Measurements from ENCODE around the gene MCC. TPM values are rescaled to one million over a fixed set of nuclear protein-coding genes. Genes with fewer than 3 reads are reported as not detected.
"Not testable (repeated sequence)": the region's sequence is repeated elsewhere in the genome, so short reads cannot be mapped to it uniquely, and the experiment has no call there.

MCC gene
- polyA plus RNA-seq, 2 of the 4 experiments (the other 2 are of a cell fraction): 0.09 to 0.10 TPM

GRCh38 chr5:113404269-113404668, 84.0 kb downstream of the MCC start:
- WGBS (ENCODE audit: missing lambda C conversion rate): 47% methylated on average over 2 of the region's 2 CpGs
- ATAC-seq: no peak
- no peak for FAIRE-seq
- Histone ChIP-seq H3K9me3 (no peaks in the 10 kb centered on the region), H3K4me1 (no peaks in the 10 kb centered on the region), H3K4me2 (no peak overlapping the region), H3K27ac (no peak overlapping the region), H3K4me3 (no peak overlapping the region)
- no peak for DNase-seq (ENCODE audit: low read depth in 1 of 2, low spot score in 1 of 2)
- CTCF ChIA-PET: interaction anchor here (0.9 to 1.5 kb wide), 2 partner anchors 11 to 202 kb away, joined by 3 read pairs; no protein-coding TSS in a partner anchor
- POLR2A ChIA-PET: no interaction called here
- TF ChIP-seq HOXB5 (CRISPR knock-in tag; IDR thresholded peaks at IDR 0.05) (no peak), JUN (IDR thresholded peaks at IDR 0.05) (no peak), CBX8 (IDR thresholded peaks at IDR 0.05) (no peak), HDAC2 (IDR thresholded peaks at IDR 0.05) (no peak), SMC3 (IDR thresholded peaks at IDR 0.05) (no peak), CTCF (IDR thresholded peaks at IDR 0.05) (no peak), ZNF302 (CRISPR knock-in tag; IDR thresholded peaks at IDR 0.05) (no peak), USF2 (IDR thresholded peaks at IDR 0.05) (no peak), FOXS1 (CRISPR knock-in tag; IDR thresholded peaks at IDR 0.05) (no peak)

- ATAC-seq; POLR2A ChIA-PET; H3K4me2 ChIP-seq; FAIRE-seq; H3K27ac ChIP-seq; H3K4me3 ChIP-seq; H3K9me3 ChIP-seq; DNase-seq (ENCODE audit: low read depth in 1 of 2, low spot score in 1 of 2); H3K4me1 ChIP-seq: not testable (repeated sequence)
- CTCF ChIA-PET: interaction anchor here (1.9 kb wide), 1 partner anchor 19 kb away, joined by 6 read pairs; no protein-coding TSS in a partner anchor
- 21% methylated on average over 4 of the region's 4 CpGs for WGBS (ENCODE audit: missing lambda C conversion rate)
Observed at GRCh38 chr5:113397986-113398385, 90.3 kb downstream of the MCC start.

GRCh38 chr5:113397046-113397445, 91.2 kb downstream of the MCC start:
- Histone ChIP-seq H3K4me3 (no peak overlapping the region), H3K4me2 (no peak overlapping the region), H3K9me3 (no peaks in the 10 kb centered on the region), H3K4me1 (no peaks in the 10 kb centered on the region), H3K27ac (no peak overlapping the region)
- ATAC-seq (no peak), DNase-seq (ENCODE audit: low read depth in 1 of 2, low spot score in 1 of 2) (no peak), FAIRE-seq (no peak)
- WGBS (ENCODE audit: missing lambda C conversion rate): 24% methylated on average over 3 of the region's 3 CpGs
- CTCF ChIA-PET: no interaction called here
- POLR2A ChIA-PET: no interaction called here
- no peak for TF ChIP-seq HOXB5 (CRISPR knock-in tag; IDR thresholded peaks at IDR 0.05)
- TF ChIP-seq RARB (CRISPR knock-in tag; IDR thresholded peaks at IDR 0.05): no peak
- TF ChIP-seq KDM1A (IDR thresholded peaks at IDR 0.05; ENCODE audit: low read depth): no peak
- TF ChIP-seq PHF8 (IDR thresholded peaks at IDR 0.05; ENCODE audit: borderline replicate concordance, low read depth): no peak
- TF ChIP-seq MAZ (IDR thresholded peaks at IDR 0.05; ENCODE audit: borderline replicate concordance, low read depth, low read length): no peak
- TF ChIP-seq REST (IDR thresholded peaks at IDR 0.05): no peak
- TF ChIP-seq BHLHE40 (IDR thresholded peaks at IDR 0.05; ENCODE audit: low read depth, low read length): no peak
- TF ChIP-seq BCL3 (IDR thresholded peaks at IDR 0.05): no peak
- TF ChIP-seq MYC (IDR thresholded peaks at IDR 0.05; ENCODE audit: borderline replicate concordance, low read length): no peak
- TF ChIP-seq SREBF2 (IDR thresholded peaks at IDR 0.05): no peak
- no peak for TF ChIP-seq POLR2A (IDR thresholded peaks at IDR 0.05; ENCODE audit: low read length)
- TF ChIP-seq EHF (CRISPR knock-in tag; IDR thresholded peaks at IDR 0.05): no peak
- no peak for TF ChIP-seq GATA3 (IDR thresholded peaks at IDR 0.05; ENCODE audit: borderline replicate concordance)

Measured in A549 (cell line).